GM18873 (cell line): ENCODE measurements around the gene ZNF474.
A peak's percentile ranks its signal among the peaks of the same experiment; 100 is the strongest.

Source experiments
- ATAC-seq: cut with Tn5 transposase; IDR thresholded peaks from one replicate; pipeline ENCODE4 v1.9.1; 2021; ENCODE audit warnings: mild to moderate bottlenecking, moderate library complexity, moderate number of reproducible peaks; ENCODE audit not compliant: unreplicated experiment, low FRiP score

The ZNF474 gene

GRCh38 chr5:122179701-122180100 lies 50.4 kb downstream of the ZNF474 start:
- no peak for ATAC-seq

GRCh38 chr5:122180146-122180712 lies 50.9 kb downstream of the ZNF474 start:
- ATAC-seq = no peak

- ATAC-seq = no peak
These were observed 51.7 kb downstream of the ZNF474 start for GRCh38 chr5:122180863-122181548.

GRCh38 chr5:122181863-122182262 lies 52.5 kb downstream of the ZNF474 start:
- ATAC-seq = no peak

- ATAC-seq = no peak
These were observed 53.2 kb downstream of the ZNF474 start for GRCh38 chr5:122182491-122182921.

GRCh38 chr5:122183098-122183787 lies 53.9 kb downstream of the ZNF474 start:
- no peak for ATAC-seq

- ATAC-seq = no peak
These were observed 54.4 kb downstream of the ZNF474 start for GRCh38 chr5:122183788-122184170.

GRCh38 chr5:122184676-122185255 lies 55.4 kb downstream of the ZNF474 start:
- ATAC-seq = no peak

GRCh38 chr5:122187426-122187825 lies 58.1 kb downstream of the ZNF474 start:
- no peak for ATAC-seq

GRCh38 chr5:122190156-122190555 lies 60.8 kb downstream of the ZNF474 start:
- no peak for ATAC-seq

- ATAC-seq = peak; percentile 79
These were observed 63.5 kb downstream of the ZNF474 start for GRCh38 chr5:122192497-122193496.

GRCh38 chr5:122195802-122196394 lies 66.6 kb downstream of the ZNF474 start:
- no peak for ATAC-seq

GRCh38 chr5:122199146-122199545 lies 69.8 kb downstream of the ZNF474 start:
- ATAC-seq = no peak

- ATAC-seq = no peak
These were observed 71.1 kb downstream of the ZNF474 start for GRCh38 chr5:122200450-122200849.

- ATAC-seq = no peak
These were observed 71.5 kb downstream of the ZNF474 start for GRCh38 chr5:122200865-122201264.

GRCh38 chr5:122201365-122201764 lies 72.0 kb downstream of the ZNF474 start:
- ATAC-seq = no peak

GRCh38 chr5:122202952-122203351 lies 73.6 kb downstream of the ZNF474 start:
- no peak for ATAC-seq
